CD1c-positive myeloid dendritic cell (primary cell): ENCODE data around the gene ZNF281.
"Not testable (repeated sequence)": the region's sequence is repeated elsewhere in the genome, so short reads cannot be mapped to it uniquely, and the experiment has no call there.

Experiments used
- DNase-seq: peaks from one replicate; pipeline ENCODE4 v3.0.0-alpha.2; 2016; ENCODE audit errors: extremely low spot score

ZNF281 gene

DNA sequence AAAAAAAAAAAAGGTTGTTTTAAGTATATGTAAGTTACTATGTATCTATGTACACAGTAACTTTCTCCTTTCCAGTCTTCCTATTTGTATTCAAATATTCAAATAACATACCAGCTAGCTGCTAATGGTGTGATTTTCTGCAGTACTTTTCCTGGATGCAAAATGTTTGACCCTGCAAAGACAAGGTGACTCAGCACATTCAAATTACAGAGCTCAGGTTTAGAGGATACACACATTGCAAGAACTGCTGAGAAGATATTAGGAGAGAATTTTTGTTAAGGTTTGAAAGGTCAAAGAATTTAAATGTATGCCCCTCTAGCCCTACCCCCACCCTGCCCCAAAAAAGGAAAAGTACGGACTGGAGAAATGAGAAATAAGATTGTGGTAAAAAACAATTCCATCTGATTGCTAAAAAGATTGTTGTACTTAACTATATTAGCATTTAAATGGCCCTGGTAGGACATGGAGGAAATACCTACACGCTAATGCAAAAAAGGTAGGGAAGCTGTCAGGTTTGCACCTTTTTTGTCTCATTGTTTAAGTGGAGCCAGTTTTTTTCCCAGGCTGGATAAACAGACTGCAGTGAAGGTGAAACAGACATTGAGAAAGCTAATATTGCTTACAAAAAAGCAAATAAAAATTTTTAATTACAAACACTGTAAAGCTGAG, 45.6 kb downstream of the ZNF281 start:
- no peak for DNase-seq

GRCh38 chr1:200363264-200363933, 46.4 kb downstream of the ZNF281 start:
- DNase-seq: peak; percentile 53

DNA sequence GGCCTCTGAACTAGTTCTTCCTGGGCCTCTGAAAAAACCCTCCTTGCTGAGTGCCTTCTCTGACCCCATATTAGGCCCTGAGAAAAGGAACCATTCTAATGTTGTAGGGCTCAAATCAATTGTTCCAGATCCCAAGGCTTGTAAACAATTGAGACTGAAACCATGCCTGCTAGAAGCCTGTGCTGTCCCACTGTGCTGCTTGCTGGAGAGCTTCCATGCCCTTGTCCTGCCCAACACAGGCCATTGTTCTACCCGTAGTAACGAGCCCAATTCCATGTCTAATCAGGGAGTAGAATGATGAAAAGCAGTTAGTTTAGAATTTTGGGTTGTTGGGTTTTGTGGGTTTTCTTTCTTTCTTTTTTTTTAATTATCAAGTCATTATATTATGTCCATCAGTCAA, 47.4 kb downstream of the ZNF281 start:
- no peak for DNase-seq

DNA sequence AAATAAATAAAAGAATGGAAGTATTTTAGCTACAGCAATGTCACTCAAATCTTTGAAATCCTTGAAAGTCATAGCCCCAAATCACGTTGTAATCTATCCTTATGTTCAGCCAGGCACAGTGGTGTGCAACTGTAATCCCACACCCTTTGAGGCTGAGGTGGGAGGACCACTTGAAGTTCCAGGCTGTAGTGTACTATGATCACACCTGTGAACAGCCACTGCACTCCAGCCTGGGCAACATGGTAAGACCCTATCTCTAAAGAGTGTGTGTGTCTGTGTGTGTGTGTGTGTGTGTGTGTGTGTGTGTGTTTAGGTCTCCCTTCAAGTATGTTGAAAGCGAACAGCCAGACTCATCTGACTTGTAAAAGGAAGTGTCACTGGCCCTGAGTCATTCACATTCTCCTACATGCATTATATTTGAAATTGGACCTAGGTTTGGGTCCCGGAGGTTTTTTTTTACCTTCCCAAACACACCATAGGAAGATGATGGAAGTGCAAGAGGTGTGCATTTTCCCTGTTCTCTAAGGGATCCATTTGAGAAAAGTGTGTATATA, 50.1 kb downstream of the ZNF281 start:
- peak; percentile 34 for DNase-seq

DNA sequence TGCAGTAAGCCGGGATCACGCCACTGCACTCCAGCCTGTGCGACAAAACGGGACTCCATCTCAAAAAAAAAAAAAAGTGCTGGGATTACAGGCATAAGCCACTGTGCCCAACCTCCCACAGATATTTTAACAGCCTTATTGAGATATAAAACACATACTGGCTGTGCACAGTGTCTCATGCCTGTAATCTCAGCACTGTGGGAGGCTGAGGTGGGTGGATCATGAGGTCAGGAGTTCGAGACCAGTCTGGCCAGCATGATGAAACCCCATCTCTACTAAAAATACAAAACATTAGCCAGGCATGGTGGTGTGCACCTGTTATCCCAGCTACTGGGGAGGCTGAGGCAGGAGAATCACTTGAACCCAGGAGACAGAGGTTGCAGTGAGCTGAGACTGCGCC, 51.9 kb downstream of the ZNF281 start:
- DNase-seq: not testable (repeated sequence)

DNA sequence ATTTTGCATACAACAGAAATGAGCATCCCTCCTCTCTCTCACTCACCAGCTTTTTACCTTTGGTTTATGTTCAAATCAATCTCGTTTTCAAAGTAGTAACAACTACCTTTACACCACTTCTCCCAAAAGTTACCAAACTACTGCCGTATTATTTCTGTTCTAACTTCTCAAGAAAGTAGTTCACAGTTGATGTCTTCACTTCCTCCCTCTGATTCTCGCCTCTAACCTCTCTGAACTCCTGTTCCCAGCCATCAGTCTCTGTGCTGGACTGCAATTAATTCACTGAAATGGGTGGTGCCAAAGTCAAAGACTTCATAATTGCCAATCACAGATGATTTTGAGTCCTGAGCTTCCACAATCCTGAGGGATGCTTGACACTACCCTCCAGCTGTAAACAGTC, 54.0 kb downstream of the ZNF281 start:
- DNase-seq: peak; percentile 40
